Measurements from ENCODE around the gene TCTN1.
"Not testable (repeated sequence)": the region's sequence is repeated elsewhere in the genome, so short reads cannot be mapped to it uniquely, and the experiment has no call there.

Gene TCTN1

DNA sequence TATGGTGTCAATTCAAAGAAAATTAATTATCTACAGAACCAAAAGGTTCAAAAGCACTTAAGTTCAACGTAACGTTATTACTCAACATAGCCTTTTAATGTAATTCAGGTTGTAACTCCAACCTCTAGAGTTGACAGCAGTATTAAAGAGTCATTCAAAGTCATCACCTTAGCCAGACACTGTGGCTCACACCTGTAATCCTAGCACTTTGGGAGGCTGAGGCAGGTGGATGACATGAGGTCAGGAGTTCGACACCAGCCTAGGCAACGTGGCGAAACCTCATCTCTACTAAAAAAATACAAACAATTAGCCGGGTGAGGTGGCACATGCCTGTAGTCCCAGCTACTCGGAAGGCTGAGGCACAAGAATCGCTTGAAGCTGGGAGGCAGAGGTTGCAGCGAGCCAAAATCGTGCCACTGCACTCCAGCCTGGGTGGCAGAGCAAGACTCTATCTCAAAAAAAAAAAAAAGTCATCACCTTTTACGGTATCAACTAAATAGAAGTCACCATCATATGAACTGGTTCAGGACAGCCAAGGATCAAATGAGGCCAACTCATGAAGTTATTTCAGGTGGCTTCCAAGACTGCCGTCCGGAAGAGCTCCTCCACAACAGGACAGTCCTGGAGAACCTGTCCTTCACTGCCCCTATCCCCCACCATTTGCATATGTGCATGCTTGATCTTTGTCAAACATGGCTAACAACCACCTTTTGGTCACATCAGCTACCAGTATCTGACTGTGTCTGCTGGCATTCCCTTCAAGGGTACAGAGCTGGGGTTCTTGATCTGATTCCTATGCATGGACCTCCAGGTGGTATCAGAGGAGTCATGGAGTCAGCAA lies 35.0 kb upstream of the TCTN1 start:
- peak overlapping the region; percentile 92 for H3K27ac Mint-ChIP-seq
- peaks cover 50% of the 10 kb centered on the region for H3K4me1 Mint-ChIP-seq
- no peak for DNase-seq (ENCODE audit: low spot score in 2 of 2)
- H3K36me3 Mint-ChIP-seq: no peaks in the 10 kb centered on the region
- no peak for ATAC-seq (ENCODE audit: low read depth)
- H3K9me3 Mint-ChIP-seq: no peaks in the 10 kb centered on the region
- peak overlapping the region; percentile 75 for H3K4me3 Mint-ChIP-seq
- H3K27me3 Mint-ChIP-seq: no peaks in the 10 kb centered on the region

DNA sequence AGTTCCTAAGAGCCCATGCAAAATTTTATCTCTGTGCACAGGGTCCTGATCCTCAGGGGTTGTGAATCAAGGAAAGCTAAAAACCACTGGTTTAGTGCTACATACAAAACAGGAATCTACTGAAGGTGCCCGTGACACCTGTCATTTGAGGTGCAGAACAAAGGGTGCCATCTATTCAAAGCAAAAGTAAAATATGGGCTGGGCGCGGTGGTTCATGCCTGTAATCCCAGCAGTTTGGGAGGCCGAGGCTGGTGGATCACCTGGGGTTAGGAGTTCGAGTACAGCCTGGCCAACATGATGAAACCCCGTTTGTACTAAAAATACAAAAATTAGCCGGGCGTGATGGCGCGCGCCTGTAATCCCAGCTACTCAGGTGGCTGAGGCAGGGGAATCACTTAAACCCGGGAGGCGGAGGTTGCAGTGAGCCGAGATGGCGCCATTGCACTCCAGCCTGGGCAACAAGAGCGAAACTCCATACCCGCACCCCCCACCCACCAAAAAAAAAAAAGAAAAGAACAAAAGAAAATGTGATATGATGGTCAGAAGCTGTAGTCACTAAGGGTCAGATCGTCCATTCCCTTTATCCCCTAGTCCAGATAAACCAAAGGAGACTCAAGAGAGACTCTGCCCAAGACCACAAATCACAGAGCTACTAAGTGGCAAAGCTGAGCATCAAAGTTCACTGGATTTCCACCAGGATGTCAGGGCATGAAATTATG lies 34.2 kb upstream of the TCTN1 start:
- ATAC-seq (ENCODE audit: low read depth): no peak
- H3K4me1 Mint-ChIP-seq: peaks cover 50% of the 10 kb centered on the region
- H3K9me3 Mint-ChIP-seq: no peaks in the 10 kb centered on the region

DNA sequence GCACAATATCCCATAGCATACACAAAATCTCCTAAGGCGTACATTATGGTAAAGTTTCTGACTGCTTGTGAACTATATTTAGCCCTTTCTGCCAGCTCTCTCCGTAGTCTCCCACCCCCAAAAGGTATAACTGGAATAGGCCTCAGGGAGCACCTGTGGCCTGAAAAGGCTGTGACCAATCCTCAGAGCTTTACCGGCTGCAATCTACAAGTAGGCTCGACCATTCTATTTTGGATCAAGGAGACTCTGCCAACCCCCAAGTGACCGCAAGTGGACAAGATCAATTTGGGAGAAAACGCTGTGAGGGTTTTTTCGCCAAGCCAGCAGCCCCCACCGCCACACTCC lies 32.0 kb upstream of the TCTN1 start:
- Mint-ChIP-seq H3K4me3 (peak overlapping the region; percentile 91), H3K27me3 (no peaks in the 10 kb centered on the region), H3K9me3 (no peaks in the 10 kb centered on the region), H3K27ac (peak overlapping the region; percentile 97), H3K4me1 (peaks cover 43% of the 10 kb centered on the region), H3K36me3 (no peaks in the 10 kb centered on the region)
- ATAC-seq (ENCODE audit: low read depth): no peak
- DNase-seq (ENCODE audit: low spot score in 2 of 2): no peak

More for the DNA sequence above, 34.2 kb upstream of the TCTN1 start:
- no peak for DNase-seq (ENCODE audit: low spot score in 2 of 2)
- Mint-ChIP-seq H3K36me3 (no peaks in the 10 kb centered on the region), H3K27me3 (no peaks in the 10 kb centered on the region), H3K4me3 (peak overlapping the region; percentile 75), H3K27ac (peak overlapping the region; percentile 92)

GRCh38 chr12:110582276-110583136 lies 31.4 kb upstream of the TCTN1 start:
- H3K36me3 Mint-ChIP-seq: no peaks in the 10 kb centered on the region
- H3K4me3 Mint-ChIP-seq: peak overlapping the region; percentile 91
- H3K4me1 Mint-ChIP-seq: peaks cover 43% of the 10 kb centered on the region
- no peaks in the 10 kb centered on the region for H3K9me3 Mint-ChIP-seq
- no peaks in the 10 kb centered on the region for H3K27me3 Mint-ChIP-seq
- H3K27ac Mint-ChIP-seq: peak overlapping the region; percentile 97
- peak; percentile 67 for ATAC-seq (ENCODE audit: low read depth)
- peak; percentile 79 for DNase-seq (ENCODE audit: low spot score in 2 of 2)

- DNase-seq (ENCODE audit: low spot score in 2 of 2) (peak; percentile 88 to 98), ATAC-seq (ENCODE audit: low read depth) (peak; percentile 85)
- Mint-ChIP-seq H3K36me3 (no peaks in the 10 kb centered on the region), H3K27ac (peak within 1 kb of the TSS; percentile 97), H3K4me3 (peak within 1 kb of the TSS; percentile 91), H3K9me3 (no peaks in the 10 kb centered on the region), H3K27me3 (no peaks in the 10 kb centered on the region), H3K4me1 (peaks cover 34% of the 10 kb centered on the region)
Observed at GRCh38 chr12:110583137-110584059, 30.5 kb upstream of the TCTN1 start, which contains the start of gene PPTC7. Gene PPTC7, minus strand, starts transcription at chr12:110583318. Its CDS starts 287 bp downstream, at chr12:110583031.

GRCh38 chr12:110585231-110585799 lies 28.6 kb upstream of the TCTN1 start:
- Mint-ChIP-seq H3K27ac (no peak overlapping the region), H3K4me1 (peaks cover 31% of the 10 kb centered on the region), H3K36me3 (no peaks in the 10 kb centered on the region), H3K4me3 (no peak overlapping the region), H3K9me3 (no peaks in the 10 kb centered on the region), H3K27me3 (no peaks in the 10 kb centered on the region)
- ATAC-seq (ENCODE audit: low read depth) (no peak), DNase-seq (ENCODE audit: low spot score in 2 of 2) (no peak)

- Mint-ChIP-seq H3K4me1 (peaks cover 30% of the 10 kb centered on the region), H3K27ac (peak overlapping the region; percentile 33)
- H3K27me3 Mint-ChIP-seq; H3K4me3 Mint-ChIP-seq; H3K36me3 Mint-ChIP-seq; H3K9me3 Mint-ChIP-seq; DNase-seq (ENCODE audit: low spot score in 2 of 2); ATAC-seq (ENCODE audit: low read depth): not testable (repeated sequence)
Observed at GRCh38 chr12:110587102-110587501, 26.8 kb upstream of the TCTN1 start.

GRCh38 chr12:110590059-110590458 lies 23.9 kb upstream of the TCTN1 start:
- no peaks in the 10 kb centered on the region for H3K27me3 Mint-ChIP-seq
- H3K9me3 Mint-ChIP-seq: no peaks in the 10 kb centered on the region
- no peaks in the 10 kb centered on the region for H3K36me3 Mint-ChIP-seq
- peaks cover 24% of the 10 kb centered on the region for H3K4me1 Mint-ChIP-seq
- H3K27ac Mint-ChIP-seq: peak overlapping the region; percentile 99
- ATAC-seq (ENCODE audit: low read depth) (no peak), DNase-seq (ENCODE audit: low spot score in 2 of 2) (no peak)
- H3K4me3 Mint-ChIP-seq: peak overlapping the region; percentile 6

DNA sequence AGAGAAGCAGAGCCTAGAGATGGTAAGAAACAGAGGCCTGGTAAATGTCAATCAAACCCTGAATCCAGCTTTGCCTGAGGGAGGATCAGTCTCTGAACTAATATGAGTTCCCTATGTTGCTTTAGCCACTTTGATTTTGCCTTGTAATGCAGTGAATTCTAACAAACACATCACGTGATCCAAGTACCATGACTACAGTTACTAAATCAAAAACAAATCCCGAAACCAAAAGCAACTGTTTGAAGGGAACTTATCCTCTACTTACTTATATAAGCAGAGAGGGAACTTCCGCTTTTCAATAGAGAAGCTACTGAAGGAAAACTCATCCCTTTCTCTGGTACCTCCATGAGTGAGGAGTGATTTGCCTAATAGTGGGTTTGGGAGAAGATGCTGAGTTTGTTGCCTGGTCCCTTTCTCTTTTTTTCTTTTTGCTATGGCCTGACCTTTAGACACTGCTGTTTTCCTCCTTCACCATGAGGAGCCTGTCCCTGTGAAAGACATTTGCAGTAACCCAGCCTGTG lies 23.1 kb upstream of the TCTN1 start:
- Mint-ChIP-seq H3K4me3 (peak overlapping the region; percentile 32), H3K27me3 (no peaks in the 10 kb centered on the region), H3K4me1 (peaks cover 24% of the 10 kb centered on the region), H3K27ac (peak overlapping the region; percentile 99), H3K36me3 (no peaks in the 10 kb centered on the region), H3K9me3 (no peaks in the 10 kb centered on the region)
- DNase-seq (ENCODE audit: low spot score in 2 of 2): peak; percentile 46 to 66
- peak; percentile 94 for ATAC-seq (ENCODE audit: low read depth)

DNA sequence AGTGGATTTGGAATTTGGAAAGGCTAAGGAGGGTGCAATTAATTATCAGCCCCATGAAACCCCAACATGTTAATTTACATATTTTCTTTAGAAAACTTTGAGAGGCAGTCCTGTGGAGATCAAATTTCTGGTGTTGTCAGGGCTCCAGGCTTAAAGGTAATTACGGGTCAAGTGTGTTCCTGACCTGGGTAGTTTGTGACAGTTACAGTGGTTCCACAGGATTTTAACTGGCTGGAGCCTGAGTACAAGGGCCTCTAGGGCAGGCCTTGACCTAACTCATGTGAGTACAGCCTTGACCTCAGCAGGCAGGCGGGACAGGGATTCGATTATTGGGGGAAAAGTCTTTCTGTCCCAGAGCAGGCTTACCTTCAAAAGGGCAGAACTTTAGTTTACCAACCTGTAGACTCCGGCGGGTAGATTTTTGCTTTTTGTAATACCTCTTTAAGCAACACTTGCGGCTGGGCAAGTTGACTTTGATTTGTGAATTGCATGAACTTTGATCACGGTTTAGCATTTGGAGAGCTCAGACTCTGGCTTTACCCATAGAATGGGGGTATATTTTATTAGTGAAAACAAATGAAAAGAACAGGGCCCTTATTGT lies 22.4 kb upstream of the TCTN1 start:
- Mint-ChIP-seq H3K9me3 (no peaks in the 10 kb centered on the region), H3K27me3 (no peaks in the 10 kb centered on the region)

GRCh38 chr12:110592078-110592477 lies 21.9 kb upstream of the TCTN1 start:
- Mint-ChIP-seq H3K27me3 (no peaks in the 10 kb centered on the region), H3K4me1 (peaks cover 22% of the 10 kb centered on the region), H3K4me3 (no peak overlapping the region), H3K27ac (peak overlapping the region; percentile 99), H3K36me3 (no peaks in the 10 kb centered on the region), H3K9me3 (no peaks in the 10 kb centered on the region)
- DNase-seq (ENCODE audit: low spot score in 2 of 2) (no peak), ATAC-seq (ENCODE audit: low read depth) (no peak)

More for the DNA sequence above, 22.4 kb upstream of the TCTN1 start:
- DNase-seq (ENCODE audit: low spot score in 2 of 2): no peak
- peak; percentile 14 for ATAC-seq (ENCODE audit: low read depth)
- Mint-ChIP-seq H3K4me3 (no peak overlapping the region), H3K27ac (peak overlapping the region; percentile 99), H3K36me3 (no peaks in the 10 kb centered on the region), H3K4me1 (peaks cover 23% of the 10 kb centered on the region)

DNA sequence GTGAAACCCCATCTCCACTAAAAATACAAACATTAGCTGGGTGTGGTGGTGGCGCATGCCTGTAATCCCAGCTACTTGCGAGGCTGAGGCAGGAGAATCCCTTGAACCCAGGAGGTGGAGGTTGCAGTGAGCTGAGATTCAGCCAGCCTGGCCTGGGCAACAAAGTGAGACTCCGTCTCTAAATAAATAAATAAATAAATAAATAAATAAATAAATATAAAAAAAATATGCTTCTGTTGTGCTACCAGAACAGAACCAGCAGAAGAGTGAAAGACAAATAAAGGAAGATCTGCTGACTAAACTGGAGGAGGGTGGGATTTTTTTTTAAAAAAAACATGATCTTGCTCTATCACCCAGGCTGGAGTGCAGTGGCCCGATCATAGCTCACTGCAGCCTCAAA lies 21.0 kb upstream of the TCTN1 start:
- not testable (repeated sequence) for H3K9me3 Mint-ChIP-seq; H3K4me3 Mint-ChIP-seq; H3K27ac Mint-ChIP-seq; ATAC-seq (ENCODE audit: low read depth); DNase-seq (ENCODE audit: low spot score in 2 of 2); H3K27me3 Mint-ChIP-seq; H3K36me3 Mint-ChIP-seq
- H3K4me1 Mint-ChIP-seq: peaks cover 22% of the 10 kb centered on the region

Measured in memory B cell (primary cell).